NCI-H1694 (cell line): ENCODE data around the gene KCNK3.
"Not testable (repeated sequence)": the region's sequence is repeated elsewhere in the genome, so short reads cannot be mapped to it uniquely, and the experiment has no call there.

Experiments used
- DNase-seq: peaks from one replicate; lab custom pipeline; 2025; lab: John Stamatoyannopoulos, UW

KCNK3 gene

GRCh38 chr2:26756337-26756736 is 63.8 kb downstream of the KCNK3 start:
- no peak for DNase-seq

- no peak for DNase-seq
These were observed 65.6 kb downstream of the KCNK3 start for GRCh38 chr2:26757873-26758789.

GRCh38 chr2:26758790-26759321 is 66.3 kb downstream of the KCNK3 start:
- DNase-seq, result no peak

DNA sequence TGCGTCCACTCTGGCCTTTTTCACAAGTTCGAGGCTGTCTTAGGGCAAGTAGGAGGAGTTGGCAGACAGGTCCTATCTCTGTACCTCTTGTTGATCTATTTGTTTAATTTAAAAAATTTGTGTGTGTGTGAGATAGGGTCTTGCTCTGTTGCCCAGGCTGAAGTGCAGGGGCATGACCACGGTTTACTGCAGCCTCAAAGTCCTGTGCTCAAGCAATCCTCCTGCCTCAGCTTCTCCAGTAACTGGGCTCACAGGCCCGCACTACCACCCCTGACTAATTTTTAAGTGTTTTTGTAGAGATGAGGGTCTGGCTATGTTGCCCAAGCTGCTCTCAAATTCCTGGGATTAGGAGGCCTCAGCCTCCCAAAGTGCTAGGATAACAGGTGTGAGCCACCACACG is 67.3 kb downstream of the KCNK3 start:
- no peak for DNase-seq

DNA sequence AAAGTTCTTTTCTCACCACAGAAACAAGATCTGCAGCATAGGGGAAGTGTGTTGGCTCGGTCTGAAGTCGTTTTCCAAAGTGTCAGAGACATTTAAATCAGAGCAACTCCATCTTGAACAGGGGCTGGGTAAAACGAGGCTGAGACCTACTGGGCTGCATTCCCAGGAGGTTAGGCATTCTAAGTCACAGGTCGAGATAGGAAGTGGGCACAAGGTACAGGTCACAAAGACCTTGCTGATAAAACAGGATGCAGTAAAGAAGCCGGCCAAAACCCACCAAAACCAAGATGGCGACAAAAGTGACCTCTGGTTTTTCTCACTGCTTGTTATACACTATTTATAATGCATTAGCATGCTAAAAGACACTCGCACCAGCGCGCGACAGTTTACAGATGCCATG is 68.5 kb downstream of the KCNK3 start:
- not testable (repeated sequence) for DNase-seq

DNA sequence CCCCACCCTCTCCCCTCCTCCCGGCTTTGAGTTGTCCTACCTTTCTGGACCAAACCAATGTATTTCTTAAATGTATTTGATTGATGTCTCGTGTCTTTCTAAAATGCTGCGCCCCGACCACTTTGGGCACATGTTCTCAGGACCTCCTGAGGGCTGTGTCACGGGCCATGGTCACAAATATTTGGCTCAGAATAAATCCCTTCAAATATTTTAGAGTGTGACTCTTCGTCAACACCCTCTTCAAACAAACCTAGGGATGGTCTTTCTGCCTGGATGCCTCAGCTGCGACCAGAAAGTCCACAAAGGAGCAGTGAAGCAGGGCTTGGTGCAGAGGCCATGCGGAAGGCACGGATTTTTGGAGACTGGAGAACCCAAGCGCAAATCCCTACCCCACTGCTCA is 70.5 kb downstream of the KCNK3 start:
- DNase-seq, result no peak

- DNase-seq, result peak; percentile 30
These were observed 71.8 kb downstream of the KCNK3 start, which contains the start of gene SLC35F6 for GRCh38 chr2:26764078-26764887. TSS of gene SLC35F6 (plus strand) at chr2:26764284. CDS start at chr2:26764350, 66 bp downstream.

DNA sequence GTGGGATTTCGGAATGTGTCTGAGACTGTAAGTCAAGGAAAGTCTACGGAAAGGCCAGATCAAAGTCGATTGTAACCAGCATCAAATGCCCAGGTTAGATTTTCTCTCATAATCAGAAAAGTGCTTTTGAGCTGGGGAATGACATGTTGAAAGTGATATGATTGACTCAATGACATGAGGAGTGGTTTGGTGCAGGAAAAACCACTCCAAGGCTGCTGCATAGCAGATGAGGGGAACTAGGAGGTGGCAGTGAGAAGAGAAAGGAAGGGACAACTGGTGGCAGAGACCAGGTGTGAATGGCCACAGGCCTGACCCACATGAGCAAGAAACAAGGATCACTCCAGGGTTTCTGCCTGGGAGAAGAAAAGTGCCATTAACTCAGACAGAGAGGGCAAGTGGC is 72.4 kb downstream of the KCNK3 start:
- DNase-seq, result no peak

- no peak for DNase-seq
These were observed 73.1 kb downstream of the KCNK3 start for GRCh38 chr2:26765475-26766200.

DNA sequence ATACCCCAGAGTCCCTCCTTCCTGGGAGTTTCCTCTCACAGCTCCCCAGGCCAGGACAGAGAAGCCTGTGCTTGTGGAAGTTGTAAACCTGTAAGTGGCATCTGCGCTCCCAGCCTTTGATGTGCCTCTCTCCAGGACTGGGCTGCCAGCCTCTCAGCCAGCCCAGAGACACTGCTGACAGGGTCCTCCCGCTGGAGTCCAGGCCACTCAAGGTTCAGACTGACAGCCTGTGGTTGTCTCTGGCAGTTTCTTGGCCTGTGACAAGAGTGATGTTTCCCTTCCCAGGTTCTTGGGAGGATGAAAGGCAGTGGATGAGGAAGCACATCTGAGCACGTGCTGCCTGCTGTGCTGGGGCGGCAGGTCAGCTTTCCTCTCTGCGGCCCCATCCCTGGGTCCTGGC is 74.6 kb downstream of the KCNK3 start:
- DNase-seq, result no peak

DNA sequence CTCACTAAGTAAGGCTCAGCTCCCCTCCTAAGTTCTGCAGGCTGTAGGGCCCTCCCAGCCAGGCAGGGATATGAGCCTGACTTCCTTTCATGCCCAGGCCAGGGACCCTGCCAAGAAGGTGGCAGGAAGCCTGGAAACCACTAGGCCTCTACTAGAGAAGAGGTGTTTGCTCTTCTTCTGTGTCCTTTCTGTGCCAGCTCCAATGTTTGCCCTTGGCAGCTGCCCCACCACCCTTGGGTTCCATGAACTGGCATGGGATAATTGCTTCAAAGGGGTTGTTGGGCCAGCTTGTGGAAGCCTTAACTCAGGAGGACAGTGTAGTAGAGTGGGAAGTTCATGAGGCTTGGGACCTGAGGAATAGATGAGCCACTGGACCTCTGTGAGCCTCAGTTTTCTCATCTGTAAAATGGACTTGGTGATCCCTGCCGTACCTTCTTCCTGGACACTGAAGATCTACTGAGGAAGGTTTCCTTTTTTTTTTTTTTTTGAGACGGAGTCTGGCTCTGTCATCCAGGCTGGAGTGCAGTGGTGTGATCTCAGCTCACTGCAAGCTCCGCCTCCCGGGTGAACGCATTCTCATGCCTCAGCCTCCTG is 75.5 kb downstream of the KCNK3 start:
- no peak for DNase-seq

GRCh38 chr2:26768759-26769088 is 76.2 kb downstream of the KCNK3 start:
- no peak for DNase-seq

DNA sequence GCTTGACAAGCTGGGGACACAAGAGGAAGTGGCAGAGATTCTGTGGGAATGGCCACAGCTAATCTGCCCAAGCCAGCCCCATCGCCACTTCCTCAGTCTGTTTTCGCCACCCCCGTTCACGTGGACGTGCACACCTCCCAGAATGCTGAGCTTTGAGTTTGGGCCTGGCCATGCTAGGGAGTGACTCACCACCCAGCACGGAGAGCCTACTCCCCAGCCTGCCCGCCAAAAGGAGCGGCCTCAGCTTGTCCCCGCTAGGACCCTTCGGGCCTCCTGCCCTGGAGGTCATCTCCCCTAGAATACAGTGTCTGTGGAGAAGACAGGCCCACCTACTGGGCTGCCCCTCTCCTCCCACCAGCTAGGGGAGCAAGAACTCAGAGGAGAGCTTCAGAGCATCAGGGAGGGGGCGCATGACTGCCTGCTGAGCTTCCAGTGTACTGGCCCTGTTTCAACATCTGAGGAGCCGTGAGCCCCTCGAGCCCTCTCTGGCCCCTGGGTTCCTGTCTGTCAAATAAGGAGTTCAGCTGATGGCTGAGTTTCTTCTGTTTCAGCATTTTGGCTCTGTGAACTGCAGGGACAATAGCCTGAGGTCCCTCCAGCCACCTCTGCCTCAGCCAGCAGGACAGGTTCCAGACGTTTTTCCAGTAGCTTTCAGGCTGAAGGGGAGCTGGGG is 76.7 kb downstream of the KCNK3 start:
- DNase-seq, result no peak

DNA sequence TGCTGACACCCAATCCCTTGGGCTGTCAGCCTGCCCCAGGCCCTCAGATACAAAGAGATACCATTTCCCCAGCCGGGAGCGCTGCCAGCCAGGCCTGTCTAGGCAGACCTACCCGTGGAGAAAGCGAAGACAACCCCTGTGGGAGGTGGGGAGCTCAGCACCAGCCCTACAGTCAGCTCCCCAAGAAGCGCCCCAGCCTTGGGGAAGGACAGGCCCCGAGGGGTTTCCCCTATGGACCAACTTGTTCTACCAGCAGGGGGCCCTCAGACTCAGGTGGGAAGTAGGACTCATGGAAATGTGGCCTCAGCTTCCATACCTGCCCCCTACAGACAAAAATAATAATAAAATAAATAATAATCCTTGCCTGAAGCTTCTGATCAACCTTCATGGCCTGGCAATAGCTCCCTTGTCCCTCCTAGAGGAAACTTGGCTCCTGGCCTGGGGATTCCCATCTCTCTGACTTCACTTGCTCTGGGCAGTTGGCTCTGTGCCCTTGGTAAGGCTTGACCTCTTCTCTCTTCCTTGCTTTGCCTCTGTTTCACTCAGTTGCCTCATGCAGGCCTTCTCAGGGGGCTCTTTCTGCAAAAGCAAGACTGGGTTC is 78.6 kb downstream of the KCNK3 start:
- DNase-seq, result peak; percentile 53

DNA sequence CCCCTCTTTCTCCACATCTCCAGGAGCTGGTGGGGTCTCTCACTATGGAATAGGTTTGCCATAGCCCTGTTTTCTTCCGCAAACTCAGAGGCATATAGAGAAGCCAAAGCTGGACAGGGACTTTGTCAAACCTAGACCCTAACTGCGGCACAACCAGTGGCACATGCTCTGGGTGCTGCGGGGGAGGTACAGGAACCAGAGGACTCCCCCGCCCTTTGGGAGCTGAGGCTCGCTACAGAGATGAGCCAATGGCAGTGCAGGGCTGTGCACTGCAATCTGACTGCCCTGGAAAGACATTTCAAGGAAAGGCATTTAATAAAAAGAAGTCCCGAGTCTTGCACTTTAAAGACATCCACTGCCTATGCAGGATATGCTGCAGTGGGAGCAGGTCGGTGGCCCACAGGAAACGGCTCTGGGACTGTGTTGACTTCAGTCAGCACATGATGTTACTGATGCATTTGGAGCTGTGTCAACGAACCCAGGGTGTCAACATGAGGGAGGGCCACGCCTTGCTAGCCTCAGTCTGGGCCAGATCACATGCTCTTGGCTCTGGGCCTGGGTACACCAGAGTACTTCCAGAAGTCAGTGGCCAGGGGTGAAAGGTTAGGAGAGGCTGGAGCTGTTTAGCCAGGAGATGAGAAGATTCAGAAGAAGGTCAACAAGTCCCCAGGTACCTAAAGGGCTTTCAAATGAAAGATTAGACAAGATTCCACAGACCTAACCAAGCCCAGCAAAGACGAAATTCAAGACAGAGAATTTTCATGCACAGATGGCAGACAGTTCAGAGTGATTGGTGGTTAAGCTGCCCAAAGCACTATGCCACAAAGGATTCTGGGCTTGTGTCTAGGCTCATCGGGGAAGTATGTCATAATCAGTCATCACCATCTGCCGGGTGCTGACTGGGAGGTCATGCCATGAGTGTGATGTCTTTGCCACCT is 79.8 kb downstream of the KCNK3 start:
- peak; percentile 98 for DNase-seq

GRCh38 chr2:26776195-26776800 is 83.8 kb downstream of the KCNK3 start:
- no peak for DNase-seq

DNA sequence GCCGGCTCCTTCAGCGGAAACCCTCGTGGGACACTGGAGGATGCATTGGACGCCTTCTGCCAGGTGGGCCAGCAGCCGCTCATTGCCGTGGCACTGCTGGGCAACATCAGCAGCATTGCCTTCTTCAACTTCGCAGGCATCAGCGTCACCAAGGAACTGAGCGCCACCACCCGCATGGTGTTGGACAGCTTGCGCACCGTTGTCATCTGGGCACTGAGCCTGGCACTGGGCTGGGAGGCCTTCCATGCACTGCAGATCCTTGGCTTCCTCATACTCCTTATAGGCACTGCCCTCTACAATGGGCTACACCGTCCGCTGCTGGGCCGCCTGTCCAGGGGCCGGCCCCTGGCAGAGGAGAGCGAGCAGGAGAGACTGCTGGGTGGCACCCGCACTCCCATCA is 85.6 kb downstream of the KCNK3 start:
- DNase-seq, result no peak

GRCh38 chr2:26778507-26778906 is 86.0 kb downstream of the KCNK3 start:
- DNase-seq, result no peak

- no peak for DNase-seq
These were observed 87.8 kb downstream of the KCNK3 start for GRCh38 chr2:26780203-26780760.
